ENCODE results near the gene RGL4.

RGL4 gene

GRCh38 chr22:23742505-23743264, 51.9 kb downstream of the RGL4 start:
- no peak for DNase-seq (ENCODE audit: low read depth in 2 of 2)

- DNase-seq (ENCODE audit: low read depth in 2 of 2): no peak
Observed at GRCh38 chr22:23743303-23743705, 52.5 kb downstream of the RGL4 start.

- no peak for DNase-seq (ENCODE audit: low read depth in 2 of 2)
Observed at GRCh38 chr22:23744001-23744400, 53.2 kb downstream of the RGL4 start.

GRCh38 chr22:23744485-23744884, 53.7 kb downstream of the RGL4 start:
- no peak for DNase-seq (ENCODE audit: low read depth in 2 of 2)

- no peak for DNase-seq (ENCODE audit: low read depth in 2 of 2)
Observed at GRCh38 chr22:23745791-23746190, 55.0 kb downstream of the RGL4 start.
